K562 (cell line): ENCODE data around the gene METTL24. TPM values are rescaled to one million over a fixed set of nuclear protein-coding genes. Genes with fewer than 3 reads are reported as not detected.

Experiments used
- ATAC-seq: fragments of 200-7000 bp; cut with Tn5 transposase; 3 replicates; pipeline ENCODE4 v1.9.1; 2020; ENCODE audit warnings: moderate library complexity
- BruUV-seq: library from RNA; stranded (reverse); fragments of 400-500 nt; replicated peaks from 2 replicates; lab custom pipeline; 2021; lab: Mats Ljungman, UMichigan
- CTCF ChIA-PET: fragments of 300-600 bp; formaldehyde crosslinking; extraction: SDS; loops from one replicate; lab custom pipeline; 2021; ENCODE audit warnings: low intra/inter-chr PET ratio; lab: Yijun Ruan, JAX
- POLR2A ChIA-PET: fragments of 300-600, 350-650 bp; sonication (Branson Sonifier 250); formaldehyde crosslinking; extraction: SDS; loops from one replicate; lab custom pipeline; 2021; ENCODE audit warnings: antibody characterized with exemption, inconsistent platforms; lab: Yijun Ruan, JAX
- DNase-seq, 4 experiments: peaks; one replicate each; pipeline versions ENCODE4 v3.0.0 to v3.0.0-alpha.2; 2011 to 2018; ENCODE audit warnings: low spot score in 3 of 4, mixed read lengths in 3 of 4; ENCODE audit errors: extremely low read depth in 1 of 4
- FAIRE-seq: peaks from 2 replicates; lab custom pipeline; 2011; peaks lifted over from hg19 to GRCh38; lab: Jason Lieb, UNC
- H2AFZ ChIP-seq: 2 replicates; pipeline ENCODE4 v1.6.0; 2011; ENCODE audit warnings: low read depth, low read length, control low read depth, inconsistent platforms
- H3K27ac ChIP-seq: fragments of 200-600 bp; 3 replicates; pipeline ENCODE4 v1.8.0; 2011; ENCODE audit warnings: low read depth, mild to moderate bottlenecking, control low read depth, inconsistent platforms, low read length, moderate library complexity, mixed read lengths; ENCODE audit errors: extremely low read depth
- H3K27me3 ChIP-seq, 2 experiments: fragments of 300-600 bp in 1 of 2; 2 replicates in 1 of 2; 3 replicates in 1 of 2; pipeline versions ENCODE4 v1.6.0 to v1.8.0; 2011; ENCODE audit warnings: inconsistent platforms in 2 of 2, low read length in 2 of 2, mild to moderate bottlenecking in 1 of 2, mixed read lengths in 1 of 2, moderate library complexity in 1 of 2; ENCODE audit not compliant: control insufficient read depth in 2 of 2, insufficient read depth in 2 of 2
- H3K36me3 ChIP-seq: fragments of 300-600 bp; 3 replicates; pipeline ENCODE4 v1.8.0; 2011; ENCODE audit warnings: mild to moderate bottlenecking, low read length, inconsistent platforms; ENCODE audit not compliant: control insufficient read depth, insufficient read depth
- H3K4me1 ChIP-seq, 2 experiments: fragments of 200-600 bp in 1 of 2; replicated peaks in 1 of 2; 2 replicates in 1 of 2; 3 replicates in 1 of 2; pipeline versions ENCODE4 v1.5.1 to v1.8.0; 2011; ENCODE audit warnings: inconsistent platforms in 2 of 2, low read length in 2 of 2, mild to moderate bottlenecking in 1 of 2, mixed read lengths in 1 of 2, moderate library complexity in 1 of 2; ENCODE audit not compliant: control insufficient read depth in 2 of 2, insufficient read depth in 2 of 2
- H3K4me2 ChIP-seq: 2 replicates; pipeline ENCODE4 v1.6.1; 2011; ENCODE audit warnings: low read length, control low read depth, inconsistent platforms, mixed read lengths; ENCODE audit not compliant: insufficient read depth
- H3K4me3 ChIP-seq: fragments of 200-600 bp; sonication (generic), shearing (Covaris generic); 2 replicates; pipeline ENCODE4 v1.5.1; 2016; ENCODE audit warnings: control low read depth, inconsistent platforms
- H3K79me2 ChIP-seq: fragments of 200-600 bp; 3 replicates; pipeline ENCODE4 v1.8.0; 2011; ENCODE audit warnings: low read length, inconsistent platforms; ENCODE audit not compliant: control insufficient read depth, insufficient read depth
- H3K9ac ChIP-seq, 2 experiments: 2 replicates each; pipeline versions ENCODE4 v1.6.0 to v1.6.1; 2011; ENCODE audit warnings: low read depth in 2 of 2, low read length in 2 of 2, control low read depth in 1 of 2, inconsistent platforms in 1 of 2, mild to moderate bottlenecking in 1 of 2, mixed read lengths in 1 of 2; ENCODE audit not compliant: insufficient read depth in 1 of 2
- H3K9me1 ChIP-seq: one replicate; pipeline ENCODE4 v1.6.0; 2011; ENCODE audit warnings: inconsistent platforms, mild to moderate bottlenecking, low read length, moderate library complexity; ENCODE audit not compliant: control insufficient read depth, insufficient read depth
- H3K9me3 ChIP-seq: replicated peaks from 2 replicates; pipeline ENCODE4 v1.5.1; 2011; ENCODE audit warnings: low read depth, low read length, inconsistent platforms; ENCODE audit not compliant: control insufficient read depth, insufficient read depth
- H4K20me1 ChIP-seq: replicated peaks from 2 replicates; pipeline ENCODE4 v1.6.1; 2011; ENCODE audit warnings: low read length, inconsistent platforms, mixed read lengths; ENCODE audit not compliant: control insufficient read depth, insufficient read depth
- ATF1 ChIP-seq, 2 experiments: fragments of 450-650 bp in 1 of 2; IDR thresholded peaks; 2 replicates each; pipeline ENCODE4 v1.6.1; 2016; ENCODE audit warnings: missing compliant biosample characterization in 1 of 2, missing genetic modification characterization in 1 of 2
- CHD4 ChIP-seq: fragments of 200-600 bp; sonication (generic); IDR thresholded peaks from 3 replicates; pipeline ENCODE4 v1.6.1; 2012; ENCODE audit warnings: low read depth, mild to moderate bottlenecking, mixed read lengths, low read length, inconsistent platforms; ENCODE audit not compliant: insufficient read depth, insufficient replicate concordance, poor library complexity, severe bottlenecking
- PCBP2 ChIP-seq: fragments of 200-400 bp; formaldehyde crosslinking; IDR thresholded peaks from 2 replicates; pipeline ENCODE4 v1.6.1; 2018; ENCODE audit warnings: low read length, low read depth, mild to moderate bottlenecking, moderate library complexity; ENCODE audit not compliant: poor library complexity, severe bottlenecking
- RAD21 ChIP-seq, 2 experiments: fragments of 250-450 bp in 1 of 2; fragments of 450-650 bp in 1 of 2; sonication (Bioruptor Pico) in 1 of 2; formaldehyde crosslinking in 1 of 2; IDR thresholded peaks in 1 of 2; conservative IDR thresholded peaks in 1 of 2; 2 replicates each; pipeline versions ENCODE4 v1.4.0 to v1.8.0; 2020 to 2022; ENCODE audit warnings: mild to moderate bottlenecking in 2 of 2, moderate library complexity in 1 of 2
- SAP30 ChIP-seq: fragments of 200-600 bp; sonication (generic); IDR thresholded peaks from 2 replicates; pipeline ENCODE4 v1.6.1; 2012; ENCODE audit warnings: borderline replicate concordance, low read depth, mild to moderate bottlenecking, moderate library complexity, low read length, control low read depth, inconsistent platforms; ENCODE audit not compliant: insufficient read depth, poor library complexity, severe bottlenecking
- ZNF143 ChIP-seq: sonication (generic); formaldehyde crosslinking; IDR thresholded peaks from 2 replicates; pipeline ENCODE4 v1.9.0; 2022; ENCODE audit warnings: mild to moderate bottlenecking, missing genetic modification reagents
- WGBS: fragments of 100-300 bp; shearing (Covaris generic); methylation state at CpG from one replicate; pipeline ENCODE4 v1.1.6; 2016; ENCODE audit warnings: low coverage, mixed read lengths; ENCODE audit not compliant: insufficient coverage; ENCODE audit errors: missing lambda C conversion rate; 5-methylcytosine and 5-hydroxymethylcytosine counted together
- in situ Hi-C: fragments of 300-500 bp; cut with MboI; formaldehyde crosslinking; loops from 4 replicates; pipeline ENCODE4 v1.15.0; 2018; ENCODE audit warnings: inconsistent platforms, mixed read lengths
- intact Hi-C: fragments of 100-400 bp; cut with micrococcal nuclease; formaldehyde crosslinking; loops from 2 replicates; pipeline ENCODE4 v1.14.2; 2022
- polyA plus RNA-seq, 8 experiments: library from polyadenylated mRNA; depleted of rRNA in 4 of 8; stranded (reverse) in 5 of 8; unstranded in 3 of 8; fragments of >200 nt; fragmentation: Nextera tagmentation in 2 of 8; fragmentation: Illumina TruSeq in 1 of 8; extraction: Ambion mirVana in 2 of 8; extraction: Trizol in 1 of 8; gene quantifications; 2 replicates each; pipeline versions ENCODE4 v1.2.1 to v1.2.3, GENCODE V29; 2011 to 2014; ENCODE audit warnings: inconsistent platforms in 1 of 8, missing spikeins in 1 of 8
- total RNA-seq, 7 experiments: library from RNA; depleted of rRNA in 6 of 7; stranded (reverse); fragments of >200 nt in 6 of 7; fragmentation: Illumina TruSeq in 2 of 7; extraction: Trizol in 2 of 7; gene quantifications; 2 replicates each; pipeline versions ENCODE4 v1.2.1 to v1.2.3, GENCODE V29; 2011 to 2021; ENCODE audit warnings: low replicate concordance in 1 of 7
- TF ChIP-seq, protein P1 (sequence below): fragments of 250-450 bp; sonication (Bioruptor Pico); IDR thresholded peaks from 2 replicates; pipeline ENCODE4 v1.9.0; 2021; ENCODE audit warnings: mild to moderate bottlenecking, inconsistent platforms

The METTL24 gene
- total and polyA plus RNA-seq, 9 of the 15 experiments (the other 6 are each of a cell fraction or from before 2014, with no cell fraction given): not detected

DNA sequence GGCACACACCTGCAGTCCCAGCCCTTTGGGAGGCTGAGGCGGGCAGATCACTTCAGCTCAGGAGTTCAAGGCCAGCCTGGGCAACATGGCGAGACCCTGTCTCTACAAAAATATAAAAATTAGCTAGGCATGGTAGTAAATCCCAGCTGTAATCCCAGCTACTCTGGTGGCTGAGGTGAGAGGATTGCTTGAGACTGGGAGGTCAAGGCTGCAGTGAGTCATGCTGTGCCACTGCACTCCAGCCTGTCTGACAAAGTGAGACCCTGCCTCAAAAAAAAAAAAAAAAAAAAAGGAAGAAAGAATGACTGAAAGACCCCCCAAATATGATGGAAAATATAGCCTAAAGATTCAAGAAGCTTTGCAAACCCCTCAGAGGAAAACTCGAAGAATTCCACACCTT lies 26.8 kb downstream of the METTL24 start:
- H2AFZ ChIP-seq: no peak overlapping the region
- POLR2A ChIA-PET: no interaction called here
- H3K27ac ChIP-seq: no peak overlapping the region
- in situ Hi-C loops (no loop called here), intact Hi-C loops (no loop called here)
- CTCF ChIA-PET: no interaction called here
- TF ChIP-seq, protein P1, sequence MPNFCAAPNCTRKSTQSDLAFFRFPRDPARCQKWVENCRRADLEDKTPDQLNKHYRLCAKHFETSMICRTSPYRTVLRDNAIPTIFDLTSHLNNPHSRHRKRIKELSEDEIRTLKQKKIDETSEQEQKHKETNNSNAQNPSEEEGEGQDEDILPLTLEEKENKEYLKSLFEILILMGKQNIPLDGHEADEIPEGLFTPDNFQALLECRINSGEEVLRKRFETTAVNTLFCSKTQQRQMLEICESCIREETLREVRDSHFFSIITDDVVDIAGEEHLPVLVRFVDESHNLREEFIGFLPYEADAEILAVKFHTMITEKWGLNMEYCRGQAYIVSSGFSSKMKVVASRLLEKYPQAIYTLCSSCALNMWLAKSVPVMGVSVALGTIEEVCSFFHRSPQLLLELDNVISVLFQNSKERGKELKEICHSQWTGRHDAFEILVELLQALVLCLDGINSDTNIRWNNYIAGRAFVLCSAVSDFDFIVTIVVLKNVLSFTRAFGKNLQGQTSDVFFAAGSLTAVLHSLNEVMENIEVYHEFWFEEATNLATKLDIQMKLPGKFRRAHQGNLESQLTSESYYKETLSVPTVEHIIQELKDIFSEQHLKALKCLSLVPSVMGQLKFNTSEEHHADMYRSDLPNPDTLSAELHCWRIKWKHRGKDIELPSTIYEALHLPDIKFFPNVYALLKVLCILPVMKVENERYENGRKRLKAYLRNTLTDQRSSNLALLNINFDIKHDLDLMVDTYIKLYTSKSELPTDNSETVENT (CRISPR knock-in tag): no peak
- TF ChIP-seq PCBP2: no peak
- no peak for TF ChIP-seq CHD4
- TF ChIP-seq ATF1 (CRISPR knock-in tag; IDR thresholded peaks at IDR 0.05): no peak
- no peak for TF ChIP-seq ATF1 (tag; IDR thresholded peaks at IDR 0.05)
- TF ChIP-seq SAP30: no peak
- TF ChIP-seq RAD21 (CRISPR knock-in tag; conservative IDR thresholded peaks at IDR 0.05 in 1 of 2, IDR thresholded peaks at IDR 0.05 in 1 of 2): no peak
- no peak for TF ChIP-seq ZNF143
- H3K9me1 ChIP-seq: no peaks in the 10 kb centered on the region
- ATAC-seq (no peak), DNase-seq (no peak), FAIRE-seq (no peak)
- no peak overlapping the region for H3K9ac ChIP-seq
- peaks cover 10 to 23% of the 10 kb centered on the region in 2 experiments; a peak in 4 of 5 replicates for H3K27me3 ChIP-seq
- no peaks in the 10 kb centered on the region for H3K79me2 ChIP-seq
- no peaks in the 10 kb centered on the region for H3K9me3 ChIP-seq
- H3K36me3 ChIP-seq: no peaks in the 10 kb centered on the region
- no peaks in the 10 kb centered on the region for H4K20me1 ChIP-seq
- 0% methylated on average over 3 of the region's 3 CpGs for WGBS
- H3K4me1 ChIP-seq: no peaks in the 10 kb centered on the region
- no peak overlapping the region for H3K4me3 ChIP-seq
- BruUV-seq: no TSS peak
- H3K4me2 ChIP-seq: no peak overlapping the region
